HepG2 (cell line): Measurements from ENCODE around the gene SYNGAP1. TPM values are rescaled to one million over a fixed set of nuclear protein-coding genes. Genes with fewer than 3 reads are reported as not detected.
A peak's percentile ranks its signal among the peaks of the same experiment; 100 is the strongest.

ENCODE experiments used
- KLF6 ChIP-seq: IDR thresholded peaks from 2 replicates; pipeline ENCODE4 v1.8.0; 2016; ENCODE audit warnings: missing biosample characterization, missing genetic modification reagents
- PTBP1 ChIP-seq: fragments of 200-400 bp; formaldehyde crosslinking; IDR thresholded peaks from 2 replicates; pipeline ENCODE4 v1.6.1; 2018; ENCODE audit warnings: low read length, low read depth; ENCODE audit not compliant: poor library complexity, severe bottlenecking
- THYN1 ChIP-seq: sonication (generic); formaldehyde crosslinking; IDR thresholded peaks from 2 replicates; pipeline ENCODE4 v1.8.1; 2023; ENCODE audit warnings: low read depth, mild to moderate bottlenecking, moderate library complexity, missing genetic modification reagents, borderline replicate concordance
- ZC3H4 ChIP-seq: sonication (generic); formaldehyde crosslinking; IDR thresholded peaks from 2 replicates; pipeline ENCODE4 v1.4.0; 2020; ENCODE audit warnings: missing genetic modification reagents, borderline replicate concordance
- ZFP90 ChIP-seq: sonication (generic); formaldehyde crosslinking; IDR thresholded peaks from 2 replicates; pipeline ENCODE4 v1.8.0; 2022; ENCODE audit warnings: missing genetic modification reagents, mild to moderate bottlenecking, inconsistent platforms, borderline replicate concordance
- ZNF121 ChIP-seq: sonication (generic); formaldehyde crosslinking; IDR thresholded peaks from 2 replicates; pipeline ENCODE4 v1.5.0; 2020; ENCODE audit warnings: mild to moderate bottlenecking, missing genetic modification reagents
- ZNF564 ChIP-seq: sonication (generic); formaldehyde crosslinking; IDR thresholded peaks from 2 replicates; pipeline ENCODE4 v1.8.1; 2023; ENCODE audit warnings: mild to moderate bottlenecking, missing genetic modification reagents
- polyA plus RNA-seq, 8 experiments: library from polyadenylated mRNA; depleted of rRNA in 3 of 8; stranded (reverse) in 7 of 8; unstranded in 1 of 8; fragments of >200 nt; fragmentation: Illumina TruSeq in 4 of 8; extraction: Trizol in 4 of 8; gene quantifications; 2 replicates each; pipeline versions ENCODE4 v1.2.1 to v1.2.3, GENCODE V29; 2011 to 2016; ENCODE audit warnings: low read depth in 4 of 8, missing spikeins in 1 of 8, mixed read lengths in 1 of 8; ENCODE audit not compliant: insufficient read depth in 1 of 8
- total RNA-seq, 5 experiments: library from RNA; depleted of rRNA; stranded (reverse); fragments of >200 nt; fragmentation: Illumina TruSeq; extraction: Trizol; gene quantifications; 2 replicates each; pipeline ENCODE4 v1.2.3, GENCODE V29; 2016; ENCODE audit warnings: low read depth in 1 of 5
- TF ChIP-seq, protein P1 (sequence below): IDR thresholded peaks from 2 replicates; pipeline ENCODE4 v1.6.1; 2012; ENCODE audit warnings: low read depth, low read length, improper control_type of control experiment
- TF ChIP-seq, protein P2 (sequence below): sonication (generic); formaldehyde crosslinking; IDR thresholded peaks from 2 replicates; pipeline ENCODE4 v1.4.0; 2020; ENCODE audit warnings: missing genetic modification reagents

SYNGAP1 gene
- total and polyA plus RNA-seq, 2 of the 13 experiments (the other 11 are each of a cell fraction or from before 2014, with no cell fraction given) = 0.75 to 1.1 TPM

DNA sequence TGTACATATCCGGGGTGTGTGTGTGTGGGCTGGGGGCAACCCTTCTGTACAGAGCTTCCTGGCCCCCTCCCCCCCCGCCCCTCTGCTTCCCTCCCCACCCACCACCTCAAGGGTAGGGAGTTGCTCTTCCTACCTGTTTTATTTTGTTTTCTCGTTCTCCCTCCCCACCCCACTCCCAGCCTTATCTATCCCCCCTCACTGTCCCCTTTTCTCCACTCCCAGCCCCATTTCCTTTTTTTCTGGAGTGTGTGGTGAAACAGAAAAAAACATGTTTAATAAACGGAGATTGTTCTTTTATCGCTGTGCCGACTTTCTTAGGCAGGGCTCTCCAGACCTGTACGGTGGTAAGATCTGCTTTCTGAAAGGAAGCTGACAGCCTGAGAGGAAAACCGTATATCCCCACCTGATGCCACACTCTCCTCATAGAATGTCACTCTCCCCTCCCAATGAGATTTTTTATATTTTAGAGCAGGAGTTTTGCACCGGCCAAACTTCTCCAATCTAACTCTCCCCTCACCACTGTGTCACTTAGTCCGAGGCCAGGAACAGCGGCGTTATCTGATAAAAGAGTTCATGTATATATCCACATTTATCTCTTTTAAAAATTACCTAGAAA lies 33.6 kb downstream of the SYNGAP1 start (continued):
- TF ChIP-seq, protein P1, sequence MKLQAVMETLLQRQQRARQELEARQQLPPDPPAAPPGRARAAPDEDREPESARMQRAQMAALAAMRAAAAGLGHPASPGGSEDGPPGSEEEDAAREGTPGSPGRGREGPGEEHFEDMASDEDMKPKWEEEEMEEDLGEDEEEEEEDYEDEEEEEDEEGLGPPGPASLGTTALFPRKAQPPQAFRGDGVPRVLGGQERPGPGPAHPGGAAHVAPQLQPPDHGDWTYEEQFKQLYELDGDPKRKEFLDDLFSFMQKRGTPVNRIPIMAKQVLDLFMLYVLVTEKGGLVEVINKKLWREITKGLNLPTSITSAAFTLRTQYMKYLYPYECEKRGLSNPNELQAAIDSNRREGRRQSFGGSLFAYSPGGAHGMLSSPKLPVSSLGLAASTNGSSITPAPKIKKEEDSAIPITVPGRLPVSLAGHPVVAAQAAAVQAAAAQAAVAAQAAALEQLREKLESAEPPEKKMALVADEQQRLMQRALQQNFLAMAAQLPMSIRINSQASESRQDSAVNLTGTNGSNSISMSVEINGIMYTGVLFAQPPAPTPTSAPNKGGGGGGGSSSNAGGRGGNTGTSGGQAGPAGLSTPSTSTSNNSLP = 0 out of 2 replicates have a peak, but pooled peaks have one; percentile 1
- TF ChIP-seq THYN1 (CRISPR knock-in tag) = no peak
- TF ChIP-seq ZNF121 = no peak
- no peak for TF ChIP-seq ZNF564
- TF ChIP-seq ZC3H4 = no peak
- TF ChIP-seq, protein P2, sequence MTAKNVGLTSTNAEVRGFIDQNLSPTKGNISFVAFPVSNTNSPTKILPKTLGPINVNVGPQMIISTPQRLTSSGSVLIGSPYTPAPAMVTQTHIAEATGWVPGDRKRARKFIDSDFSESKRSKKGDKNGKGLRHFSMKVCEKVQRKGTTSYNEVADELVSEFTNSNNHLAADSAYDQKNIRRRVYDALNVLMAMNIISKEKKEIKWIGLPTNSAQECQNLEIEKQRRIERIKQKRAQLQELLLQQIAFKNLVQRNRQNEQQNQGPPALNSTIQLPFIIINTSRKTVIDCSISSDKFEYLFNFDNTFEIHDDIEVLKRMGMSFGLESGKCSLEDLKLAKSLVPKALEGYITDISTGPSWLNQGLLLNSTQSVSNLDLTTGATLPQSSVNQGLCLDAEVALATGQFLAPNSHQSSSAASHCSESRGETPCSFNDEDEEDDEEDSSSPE (CRISPR knock-in tag) = no peak
- no peak for TF ChIP-seq KLF6 (CRISPR knock-in tag)
- TF ChIP-seq ZFP90 (CRISPR knock-in tag) = no peak
- no peak for TF ChIP-seq PTBP1
